GM18520 (cell line): ENCODE measurements around the gene NCR1.
"Not testable (repeated sequence)": the region's sequence is repeated elsewhere in the genome, so short reads cannot be mapped to it uniquely, and the experiment has no call there.

Source experiments
- ATAC-seq: cut with Tn5 transposase; IDR thresholded peaks from one replicate; pipeline ENCODE4 v1.9.1; 2021; ENCODE audit not compliant: unreplicated experiment

NCR1 gene

DNA sequence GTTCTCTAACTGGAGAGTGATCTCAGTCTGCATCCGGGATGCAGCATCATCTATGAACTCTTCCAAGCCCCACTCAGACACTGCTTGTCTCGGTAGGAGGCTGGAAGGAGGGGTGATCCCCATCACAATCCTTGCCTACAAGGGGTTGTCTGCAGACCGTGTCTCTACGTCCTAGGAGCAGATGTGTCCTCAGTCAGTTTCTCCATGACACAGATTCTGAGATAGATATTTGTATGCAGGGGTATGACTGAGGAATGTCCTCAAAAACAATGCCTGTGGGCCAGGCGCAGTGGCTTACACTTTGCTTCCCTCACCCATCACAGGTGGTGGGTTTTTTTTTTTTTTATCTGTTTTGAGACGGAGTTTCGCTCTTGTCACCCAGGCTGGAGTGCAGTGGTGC, 871 bp downstream of the NCR1 start:
- no peak for ATAC-seq

DNA sequence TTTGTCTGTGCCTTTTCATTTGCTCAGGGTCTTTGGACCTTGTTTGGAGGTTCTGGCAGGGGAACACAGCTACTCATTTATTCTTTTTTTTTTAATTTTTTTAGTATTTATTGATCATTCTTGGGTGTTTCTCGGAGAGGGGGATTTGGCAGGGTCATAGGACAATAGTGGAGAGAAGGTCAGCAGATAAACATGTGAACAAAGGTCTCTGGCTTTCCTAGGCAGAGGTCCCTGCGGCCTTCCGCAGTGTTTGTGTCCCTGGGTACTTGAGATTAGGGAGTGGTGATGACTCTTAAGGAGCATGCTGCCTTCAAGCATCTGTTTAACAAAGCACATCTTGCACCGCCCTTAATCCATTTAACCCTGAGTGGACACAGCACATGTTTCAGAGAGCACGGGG, 2.0 kb downstream of the NCR1 start:
- ATAC-seq = not testable (repeated sequence)

DNA sequence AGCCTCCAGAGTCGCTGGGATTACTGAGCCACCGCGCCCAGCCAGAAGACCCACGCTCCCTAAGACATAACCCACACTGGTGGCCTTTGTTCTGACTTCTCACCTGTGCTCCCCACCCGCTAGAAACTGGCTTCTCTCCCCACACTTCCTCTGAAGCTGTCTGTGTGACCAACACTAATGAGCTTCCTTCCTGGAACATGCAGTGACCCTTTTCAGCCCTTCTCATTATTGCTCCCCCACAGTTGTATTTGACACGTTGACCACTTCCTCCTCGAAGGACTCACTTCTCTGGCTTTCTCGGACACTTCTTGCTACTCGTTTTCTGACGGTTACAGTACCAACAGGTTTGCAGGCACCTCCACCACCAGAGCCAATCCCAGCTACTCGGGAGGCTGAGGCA, 10.9 kb downstream of the NCR1 start:
- ATAC-seq = no peak

DNA sequence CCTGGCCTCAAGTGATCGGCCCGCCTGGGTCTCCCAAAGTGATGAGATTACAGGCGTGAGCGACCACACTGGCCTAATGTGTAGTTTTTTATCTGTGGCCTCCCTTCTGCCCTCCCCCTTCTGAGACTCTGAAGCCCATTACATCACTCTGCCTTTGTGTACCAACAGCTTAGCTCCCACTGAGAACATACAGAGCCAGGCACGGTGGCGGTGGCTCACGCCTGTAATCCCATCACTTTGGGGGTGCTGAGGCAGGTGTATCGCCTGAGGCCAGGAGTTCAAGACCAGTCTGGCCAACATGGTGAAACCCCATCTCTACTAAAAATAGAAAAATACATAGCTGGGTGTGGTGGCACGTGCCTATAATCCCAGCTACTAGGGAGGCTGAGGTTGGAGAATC, 12.6 kb downstream of the NCR1 start:
- ATAC-seq = no peak

DNA sequence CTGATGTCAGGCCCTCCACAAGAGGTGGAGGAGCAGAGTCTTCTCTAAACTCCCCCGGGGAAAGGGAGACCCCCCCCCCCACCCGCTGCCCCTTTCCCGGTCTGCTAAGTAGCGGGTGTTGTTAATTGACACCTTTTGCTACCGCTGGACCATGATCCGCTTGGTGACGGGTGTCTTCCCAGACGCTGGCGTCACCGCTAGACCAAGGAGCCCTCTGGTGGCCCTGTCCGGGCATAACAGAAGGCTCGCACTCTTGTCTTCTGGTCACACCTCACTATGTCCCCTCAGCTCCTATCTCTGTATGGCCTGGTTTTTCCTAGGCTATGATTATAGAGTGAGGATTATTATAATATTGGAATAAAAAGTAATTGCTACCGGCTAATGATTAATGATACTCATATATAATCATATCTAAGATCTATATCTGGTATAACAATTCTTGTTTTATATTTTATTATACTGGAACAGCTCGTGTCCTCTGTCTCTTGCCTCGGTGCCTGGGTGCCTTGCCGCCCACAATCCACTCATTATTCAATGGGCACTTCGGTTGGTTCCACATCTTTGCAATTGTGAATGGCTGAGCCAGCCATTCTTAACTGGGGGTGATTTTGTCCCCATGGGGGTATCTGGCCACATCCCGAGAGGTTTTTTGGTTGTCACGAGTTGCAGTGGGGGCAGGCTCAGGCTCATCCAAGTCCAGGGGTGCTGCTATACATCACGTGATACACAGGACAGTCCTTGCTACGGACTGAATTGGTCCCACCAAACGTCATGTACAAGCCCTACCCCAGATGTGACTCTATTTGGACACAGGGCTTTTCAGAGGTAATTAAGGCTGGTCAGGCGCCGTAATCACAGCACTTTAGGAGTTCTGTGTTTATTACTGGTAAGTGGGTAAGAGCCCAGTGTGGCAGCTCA, 14.0 kb downstream of the NCR1 start:
- ATAC-seq = not testable (repeated sequence)

DNA sequence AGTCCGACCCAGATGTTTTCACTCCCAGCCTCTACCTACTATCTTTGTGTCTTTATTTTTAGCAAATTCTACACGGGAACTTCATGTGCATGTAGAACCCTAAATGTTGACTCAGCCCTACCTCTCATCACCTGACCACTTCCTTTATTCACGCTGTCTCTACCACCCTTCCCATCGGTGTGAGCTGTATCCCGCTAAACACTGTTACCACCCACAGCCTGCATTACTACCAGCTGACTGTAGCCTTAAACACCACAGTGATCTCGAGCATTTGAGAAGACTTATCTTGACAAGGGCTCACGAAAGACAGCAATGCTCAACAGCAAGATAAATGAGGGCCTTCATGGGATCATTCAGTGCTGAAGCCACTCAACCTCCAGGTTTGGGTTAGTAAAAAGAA, 15.1 kb downstream of the NCR1 start:
- no peak for ATAC-seq

DNA sequence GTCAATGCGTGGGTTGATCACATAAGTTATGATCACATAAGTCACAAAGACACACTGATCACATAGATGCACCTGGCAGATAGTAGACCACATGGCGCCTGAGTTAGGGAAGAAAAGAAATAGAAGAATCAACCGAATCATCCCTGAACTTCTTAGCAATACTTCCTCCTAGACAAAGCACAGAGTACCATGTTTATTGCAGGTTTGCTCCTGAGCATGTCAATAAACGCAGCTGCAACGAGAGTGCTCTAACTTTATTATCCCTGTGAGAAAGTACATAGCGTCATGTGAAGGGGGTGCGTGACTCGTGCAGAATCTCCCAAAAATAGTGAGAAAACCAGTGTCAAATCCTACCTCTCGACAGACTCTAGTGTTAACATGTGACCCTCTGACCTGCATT, 17.3 kb downstream of the NCR1 start:
- ATAC-seq = no peak

DNA sequence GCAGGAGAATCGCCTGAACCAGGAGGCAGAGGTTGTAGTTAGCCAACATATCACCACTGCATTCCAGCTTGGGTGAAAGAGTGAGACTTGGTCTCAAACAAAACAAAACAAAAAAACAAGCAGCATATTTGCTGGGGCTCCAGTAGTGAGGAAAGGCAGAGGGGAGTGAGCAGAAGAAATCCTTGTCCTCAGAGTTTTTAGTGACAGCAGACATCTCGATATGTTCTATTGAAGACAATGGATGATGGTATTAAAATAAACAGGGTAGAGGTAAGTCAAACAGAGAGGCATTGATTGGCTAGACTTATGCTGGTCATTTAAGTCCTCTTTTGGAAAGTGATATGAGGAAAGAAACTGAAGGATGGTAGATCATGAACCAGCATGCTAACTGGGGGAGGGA, 22.4 kb downstream of the NCR1 start:
- no peak for ATAC-seq

DNA sequence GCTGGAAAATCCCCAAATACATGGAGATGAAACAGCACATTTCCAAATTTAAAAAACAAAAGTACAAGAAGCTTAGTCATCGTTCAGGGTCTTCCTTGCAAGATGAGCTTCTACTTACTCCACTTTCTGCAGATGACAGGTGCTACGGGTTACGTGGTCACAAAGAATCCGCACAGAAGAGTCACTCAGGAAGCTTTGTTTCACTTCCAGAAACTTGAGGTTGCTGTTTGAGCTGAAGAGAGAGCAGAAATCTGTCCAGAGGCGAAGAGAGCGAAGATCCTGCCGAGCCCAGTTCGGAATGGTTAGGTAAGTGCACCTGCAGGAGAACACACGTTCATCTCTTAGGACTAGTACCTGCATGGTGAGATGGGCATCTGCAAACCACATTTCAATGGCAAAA, 32.0 kb downstream of the NCR1 start:
- ATAC-seq = no peak

DNA sequence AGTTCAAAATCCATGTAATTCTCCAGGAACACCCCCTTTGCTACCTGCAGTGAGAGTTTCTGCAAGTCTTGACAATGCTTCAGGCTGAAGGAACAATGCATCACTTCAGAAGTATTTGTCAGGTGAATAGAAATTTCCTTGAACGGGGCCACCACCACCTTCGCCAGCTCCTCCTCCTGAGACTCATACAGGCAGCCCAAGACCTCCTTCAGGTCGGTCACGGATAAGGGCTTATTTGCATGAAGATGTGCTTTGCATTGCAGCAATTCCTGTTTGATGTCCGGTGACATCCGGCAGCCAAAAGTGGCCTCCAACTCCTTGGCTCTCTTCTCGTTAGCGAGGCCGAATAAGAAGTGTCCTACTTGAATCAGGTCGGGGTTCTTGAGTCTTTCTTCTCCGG, 33.0 kb downstream of the NCR1 start:
- ATAC-seq = no peak

DNA sequence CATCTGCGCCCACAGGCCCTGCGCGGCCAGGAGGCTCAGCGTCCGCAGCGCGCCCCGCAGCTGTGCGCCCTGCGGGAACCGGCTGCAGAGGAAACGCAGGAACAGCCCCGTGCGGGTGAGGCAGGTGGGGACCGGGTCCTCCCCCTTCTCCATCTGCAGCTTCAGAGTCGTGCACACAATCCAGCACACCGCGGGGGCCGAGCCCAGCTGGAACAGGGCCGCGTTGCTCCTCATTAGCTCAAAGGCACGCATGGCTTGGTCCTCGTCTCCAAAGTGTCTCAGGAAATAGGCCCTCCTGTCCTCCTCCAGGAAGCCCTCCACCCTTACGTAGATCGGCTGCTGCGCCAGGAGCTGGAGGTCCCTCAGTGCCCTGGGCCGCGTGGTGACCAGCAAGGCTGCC, 33.6 kb downstream of the NCR1 start:
- not testable (repeated sequence) for ATAC-seq

DNA sequence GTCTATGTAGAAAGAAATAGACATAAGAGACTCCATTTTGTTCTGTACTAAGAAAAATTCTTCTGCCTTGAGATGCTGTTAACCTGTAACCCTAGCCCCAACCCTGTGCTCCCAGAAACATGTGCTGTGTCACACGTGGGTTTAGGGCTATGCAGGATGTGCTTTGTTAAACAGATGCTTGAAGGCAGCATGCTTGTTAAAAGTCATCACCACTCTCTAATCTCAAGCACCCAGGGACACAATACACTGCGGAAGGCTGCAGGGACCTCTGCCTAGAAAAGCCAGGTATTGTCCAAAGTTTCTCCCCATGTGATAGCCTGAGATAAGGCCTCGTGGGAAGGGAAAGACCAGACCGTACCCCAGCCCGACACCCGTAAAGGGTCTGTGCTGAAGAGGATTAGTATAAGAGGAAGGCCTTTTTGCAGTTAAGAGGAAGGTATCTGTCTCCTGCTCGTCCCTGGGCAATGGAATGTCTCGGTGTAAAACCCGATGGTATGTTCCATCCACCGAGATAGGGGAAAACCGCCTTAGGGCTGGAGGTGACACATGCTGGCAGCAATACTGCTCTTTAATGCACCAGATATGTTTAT, 37.9 kb downstream of the NCR1 start:
- ATAC-seq = not testable (repeated sequence)

DNA sequence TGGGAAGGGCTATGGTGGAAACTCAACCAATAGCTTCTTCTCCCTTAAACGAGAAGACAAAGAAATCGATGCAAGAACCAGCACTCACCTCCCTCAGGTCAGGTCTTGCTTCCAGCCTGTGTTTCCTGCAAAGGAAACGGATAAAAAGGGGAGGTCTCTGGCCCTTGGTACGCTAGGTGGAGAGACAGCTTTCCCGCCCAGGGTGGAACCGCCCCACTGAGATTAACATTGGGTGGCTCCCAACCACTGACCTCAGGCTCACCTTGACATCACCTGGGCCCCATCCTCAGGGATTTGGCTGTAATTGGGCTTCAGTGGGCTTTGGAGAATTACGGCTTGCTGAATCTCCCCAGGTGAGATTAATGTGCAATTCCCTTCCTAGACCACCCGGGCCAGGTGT, 41.4 kb downstream of the NCR1 start, which contains the start of gene NLRP7:
Gene NLRP7, minus strand, starts transcription at position 150 of the 400 bp plus-strand sequence.
- no peak for ATAC-seq

DNA sequence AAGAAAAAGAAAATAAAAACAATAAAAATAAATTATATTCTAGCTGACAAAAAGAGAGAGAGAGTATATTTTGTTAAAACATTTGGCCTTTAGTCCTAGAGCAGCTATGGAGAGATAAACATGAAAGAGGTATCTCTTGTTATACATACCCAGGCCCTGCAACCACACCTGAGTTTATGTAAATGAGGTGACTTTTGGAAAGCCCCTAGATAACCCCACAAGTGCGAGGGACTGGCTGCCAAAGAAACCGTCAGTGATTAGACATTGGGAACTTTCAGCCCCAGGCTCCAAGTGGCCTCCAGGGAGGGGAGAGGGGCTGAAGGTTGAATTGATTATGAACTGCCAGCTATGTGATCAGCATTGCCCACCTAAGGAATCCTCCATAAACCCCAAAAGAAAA, 43.5 kb downstream of the NCR1 start:
- ATAC-seq = no peak

DNA sequence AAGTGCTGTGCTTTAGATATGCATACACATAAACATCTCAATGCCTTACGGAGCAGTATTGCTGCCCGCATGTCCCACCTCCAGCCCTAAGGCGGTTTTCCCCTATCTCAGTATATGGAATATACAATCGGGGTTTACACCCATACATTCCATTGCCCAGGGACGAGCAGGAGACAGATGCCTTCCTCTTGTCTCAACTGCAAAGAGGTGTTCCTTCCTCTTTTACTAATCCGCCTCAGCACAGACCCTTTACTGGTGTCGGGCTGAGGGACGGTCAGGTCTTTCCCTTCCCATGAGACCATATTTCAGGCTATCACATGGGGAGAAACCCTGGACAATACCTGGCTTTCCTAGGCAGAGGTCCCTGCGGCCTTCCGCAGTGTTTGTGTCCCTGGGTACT, 44.6 kb downstream of the NCR1 start:
- not testable (repeated sequence) for ATAC-seq

DNA sequence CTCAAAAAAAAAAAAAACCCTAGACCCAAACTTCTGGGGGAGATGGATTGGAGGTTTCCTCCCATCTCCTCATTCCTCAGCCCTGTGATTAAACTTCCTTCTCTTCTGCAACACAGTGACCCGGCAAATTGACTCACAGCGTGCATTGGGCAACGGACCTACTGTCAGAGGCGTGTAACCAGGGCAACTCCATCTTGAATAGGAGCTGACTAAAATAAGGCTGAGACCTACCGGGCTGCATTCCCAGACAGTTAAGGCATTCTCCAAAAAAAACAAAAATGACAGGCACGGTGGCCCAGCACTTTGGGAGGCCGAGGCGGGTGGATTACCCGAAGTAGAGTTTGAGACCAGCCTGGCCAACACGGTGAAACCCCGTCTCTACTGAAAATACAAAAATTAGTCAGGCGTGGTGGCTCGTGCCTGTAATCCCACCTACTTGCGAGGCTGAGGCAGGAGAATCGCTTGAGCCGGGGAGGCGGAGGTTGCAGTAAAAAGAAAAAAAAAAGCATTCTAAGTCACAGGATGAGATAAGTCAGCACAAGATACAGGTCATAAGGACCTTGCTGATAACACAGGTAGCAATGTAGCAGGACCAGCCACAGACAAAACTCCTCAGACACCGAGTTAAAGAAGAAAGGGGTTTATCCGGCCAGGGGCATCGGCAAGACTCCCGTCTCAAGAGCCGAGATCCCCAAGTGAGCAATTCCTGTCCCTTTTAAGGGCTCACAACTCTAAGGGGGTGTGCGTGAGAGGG, 46.8 kb downstream of the NCR1 start:
- no peak for ATAC-seq

DNA sequence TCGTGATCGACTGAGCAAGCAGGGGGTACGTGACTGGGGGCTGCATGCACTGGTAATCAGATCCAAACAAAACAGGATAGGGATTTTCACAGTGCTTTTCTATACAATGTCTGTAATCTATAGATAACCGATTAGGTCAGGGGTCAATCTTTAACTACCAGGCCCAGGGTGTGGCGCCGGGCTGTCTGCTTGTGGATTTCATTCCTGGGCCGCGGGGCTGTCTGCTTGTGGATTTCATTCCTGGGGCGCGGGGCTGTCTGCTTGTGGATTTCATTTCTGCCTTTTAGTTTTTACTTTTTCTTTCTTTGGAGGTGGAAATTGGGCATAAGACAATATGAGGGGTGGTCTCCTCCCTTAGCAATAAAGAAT, 47.4 kb downstream of the NCR1 start:
- ATAC-seq = not testable (repeated sequence)

DNA sequence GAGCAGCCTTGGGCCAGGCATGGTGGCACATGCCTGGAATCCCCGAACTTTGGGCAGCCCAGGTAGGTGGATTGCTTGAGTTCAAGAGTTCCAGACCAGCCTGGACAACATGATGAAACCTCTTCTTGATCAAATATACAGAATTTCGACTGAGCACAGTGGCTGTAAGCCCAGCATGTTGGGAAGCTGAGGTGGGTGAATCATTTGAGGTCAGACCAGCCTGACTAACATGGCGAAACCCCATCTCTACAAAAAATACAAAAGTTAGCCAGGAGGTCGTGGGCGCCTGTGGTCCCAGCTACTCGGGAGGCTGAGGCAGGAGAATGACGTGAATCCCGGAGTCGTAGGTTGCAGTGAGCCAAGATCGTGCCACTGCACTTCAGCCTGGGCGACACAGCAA, 49.4 kb downstream of the NCR1 start:
- no peak for ATAC-seq

DNA sequence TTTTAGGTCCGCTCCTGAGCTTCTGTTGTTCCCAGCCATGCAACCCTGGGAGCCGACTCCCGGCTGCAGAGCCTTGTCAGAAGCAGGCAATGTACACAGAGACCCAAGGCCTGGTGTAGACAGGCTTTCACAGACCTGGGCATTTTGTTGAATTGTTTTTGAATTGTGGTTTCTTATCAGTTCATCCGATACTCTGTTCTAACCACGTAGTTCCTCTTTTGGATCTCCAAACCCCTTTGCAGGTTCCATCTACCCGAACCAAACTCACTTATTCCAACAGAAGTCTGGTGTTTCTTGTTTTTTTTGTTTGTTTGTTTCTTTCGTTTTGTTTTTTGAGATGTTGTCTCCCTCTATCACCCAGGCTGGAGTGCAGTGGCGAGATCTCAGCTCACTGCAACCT, 53.9 kb downstream of the NCR1 start:
- no peak for ATAC-seq
